Liver (tissue), 9 donors: Measurements from ENCODE around the gene FBXO38. TPM values are rescaled to one million over a fixed set of nuclear protein-coding genes. Genes with fewer than 3 reads are reported as not detected.
A peak's percentile ranks its signal among the peaks of the same experiment; 100 is the strongest.

Experiments
- DNase-seq: peaks from one replicate; pipeline ENCODE4 v3.0.0-alpha.2; 2017; ENCODE audit warnings: low spot score
- H3K27ac ChIP-seq, 2 donors: one replicate each; pipeline ENCODE4 v1.7.0; 2013; ENCODE audit warnings: inconsistent platforms in 2 of 2, low read length in 2 of 2, control low read depth in 1 of 2, low read depth in 1 of 2, mild to moderate bottlenecking in 1 of 2
- H3K27me3 ChIP-seq, 4 donors: one replicate each; pipeline versions ENCODE4 v1.6.1 to v1.7.0; 2013; ENCODE audit warnings: low read length in 3 of 4, inconsistent platforms in 1 of 4, mild to moderate bottlenecking in 1 of 4, moderate library complexity in 1 of 4; ENCODE audit not compliant: control insufficient read depth in 4 of 4, insufficient read depth in 4 of 4
- H3K36me3 ChIP-seq, 4 donors: one replicate each; pipeline versions ENCODE4 v1.6.1 to v1.7.0; 2013; ENCODE audit warnings: low read length in 3 of 4, mild to moderate bottlenecking in 3 of 4, low read depth in 1 of 4, moderate library complexity in 1 of 4; ENCODE audit not compliant: control insufficient read depth in 4 of 4, insufficient read depth in 3 of 4
- H3K4me1 ChIP-seq, 4 donors: one replicate each; pipeline versions ENCODE4 v1.6.1 to v1.7.0; 2013; ENCODE audit warnings: low read length in 3 of 4, mild to moderate bottlenecking in 3 of 4, moderate library complexity in 1 of 4; ENCODE audit not compliant: control insufficient read depth in 4 of 4, insufficient read depth in 4 of 4
- H3K4me3 ChIP-seq, 3 donors: one replicate each; pipeline versions ENCODE4 v1.6.1 to v1.7.0; 2013; ENCODE audit warnings: low read length in 3 of 3, control low read depth in 1 of 3, low read depth in 1 of 3, mild to moderate bottlenecking in 1 of 3
- H3K9ac ChIP-seq, 2 donors: one replicate each; pipeline ENCODE4 v1.7.0; 2013; ENCODE audit warnings: low read length in 2 of 2, mild to moderate bottlenecking in 2 of 2, moderate library complexity in 2 of 2, control low read depth in 1 of 2, low read depth in 1 of 2
- H3K9me3 ChIP-seq, 4 donors: one replicate each; pipeline versions ENCODE4 v1.6.1 to v1.7.0; 2013; ENCODE audit warnings: low read length in 3 of 4; ENCODE audit not compliant: control insufficient read depth in 4 of 4
- ATF3 ChIP-seq: IDR thresholded peaks from 2 replicates; pipeline ENCODE4 v1.6.1; 2016; ENCODE audit warnings: antibody characterized with exemption
- CTCF ChIP-seq: fragments of 150-350 bp; IDR thresholded peaks from 2 replicates; pipeline ENCODE4 v1.5.1; 2017; ENCODE audit warnings: improper control_type of control experiment, low read depth, low read length; ENCODE audit not compliant: missing input control
- FOXA1 ChIP-seq: IDR thresholded peaks from 2 replicates; pipeline ENCODE4 v1.6.1; 2016; ENCODE audit warnings: antibody characterized with exemption
- FOXA2 ChIP-seq: IDR thresholded peaks from 2 replicates; pipeline ENCODE4 v1.6.1; 2016; ENCODE audit warnings: antibody characterized with exemption
- GABPA ChIP-seq, 2 donors: IDR thresholded peaks in 1 of 2; conservative IDR thresholded peaks in 1 of 2; 2 replicates each; pipeline ENCODE4 v1.6.1; 2016; ENCODE audit warnings: antibody characterized with exemption in 2 of 2, mild to moderate bottlenecking in 1 of 2, moderate library complexity in 1 of 2
- HNF4A ChIP-seq, 2 donors: conservative IDR thresholded peaks; 2 replicates each; pipeline ENCODE4 v1.6.1; 2016; ENCODE audit warnings: antibody characterized with exemption in 2 of 2, mild to moderate bottlenecking in 2 of 2
- HNF4G ChIP-seq: IDR thresholded peaks from 2 replicates; pipeline ENCODE4 v1.6.1; 2016; ENCODE audit warnings: antibody characterized with exemption
- JUND ChIP-seq, 2 donors: IDR thresholded peaks; 2 replicates each; pipeline ENCODE4 v1.6.1; 2016; ENCODE audit warnings: antibody characterized with exemption in 2 of 2
- RAD21 ChIP-seq, 2 donors: IDR thresholded peaks; 2 replicates each; pipeline ENCODE4 v1.6.1; 2016; ENCODE audit warnings: antibody characterized with exemption in 2 of 2, mild to moderate bottlenecking in 2 of 2
- REST ChIP-seq: IDR thresholded peaks from 2 replicates; pipeline ENCODE4 v1.6.1; 2016; ENCODE audit warnings: antibody characterized with exemption, mild to moderate bottlenecking
- RXRA ChIP-seq, 2 donors: IDR thresholded peaks; 2 replicates each; pipeline ENCODE4 v1.6.1; 2017 to 2018; ENCODE audit warnings: antibody characterized with exemption in 2 of 2, mild to moderate bottlenecking in 1 of 2
- TAF1 ChIP-seq: conservative IDR thresholded peaks from 2 replicates; pipeline ENCODE4 v1.6.1; 2016; ENCODE audit warnings: antibody characterized with exemption, mild to moderate bottlenecking
- WGBS: extraction: QIAGEN DNeasy Blood & Tissue Kit; methylation state at CpG from one replicate; pipeline ENCODE4 v1.1.7; 2013; 5-methylcytosine and 5-hydroxymethylcytosine counted together
- polyA plus RNA-seq, 2 donors: library from polyadenylated mRNA; stranded (reverse) in 1 of 2; unstranded in 1 of 2; fragments of 200-250 nt in 1 of 2; fragments of >200 nt in 1 of 2; fragmentation: Nextera tagmentation in 1 of 2; extraction: Ambion mirVana in 1 of 2; gene quantifications; one replicate each; pipeline versions ENCODE4 v1.2.1 to v1.2.3, GENCODE V29; 2013 to 2015
- total RNA-seq, 2 donors: library from RNA; depleted of rRNA; stranded (reverse); fragments of >200 nt; gene quantifications; one replicate each; pipeline ENCODE4 v1.2.3, GENCODE V29; 2014
- donor health status: healthy.
- donor health status: healthy.
- donor health status: healthy.
- donor health status: healthy.
- donor health status: healthy.

FBXO38 gene
- total and polyA plus RNA-seq, 4 donors = 8.2 to 40.9 (median 25.3) TPM

- H3K36me3 ChIP-seq = peaks cover 0 to 2% (median 0%) of the 10 kb centered on the region in 4 donors
- H3K9me3 ChIP-seq = no peaks in the 10 kb centered on the region
- H3K4me3 ChIP-seq = no peak overlapping the region
- H3K27me3 ChIP-seq = no peaks in the 10 kb centered on the region
- no peaks in the 10 kb centered on the region for H3K4me1 ChIP-seq
- TF ChIP-seq REST = no peak
- TF ChIP-seq TAF1 = no peak
- TF ChIP-seq FOXA1 = no peak
- no peak for TF ChIP-seq GABPA (IDR thresholded peaks at IDR 0.05 in 1 of 2, conservative IDR thresholded peaks at IDR 0.05 in 1 of 2)
- no peak for TF ChIP-seq FOXA2
- WGBS = 66% methylated on average over 2 of the region's 2 CpGs
- no peak overlapping the region for H3K9ac ChIP-seq
- H3K27ac ChIP-seq = no peak overlapping the region
- DNase-seq = no peak
Observed at GRCh38 chr5:148372166-148372725, 11.5 kb upstream of the FBXO38 start.

GRCh38 chr5:148372893-148373292 lies 10.9 kb upstream of the FBXO38 start:
- Histone ChIP-seq H3K27ac (no peak overlapping the region), H3K27me3 (no peaks in the 10 kb centered on the region), H3K4me3 (no peak overlapping the region), H3K9ac (no peak overlapping the region), H3K9me3 (no peaks in the 10 kb centered on the region), H3K4me1 (no peaks in the 10 kb centered on the region), H3K36me3 (peaks cover 0 to 5% (median 0%) of the 10 kb centered on the region in 4 donors)
- DNase-seq = no peak
- TF ChIP-seq JUND (IDR thresholded peaks at IDR 0.05) (no peak), RXRA (IDR thresholded peaks at IDR 0.05) (no peak), CTCF (no peak), HNF4G (no peak), HNF4A (conservative IDR thresholded peaks at IDR 0.05) (no peak)

GRCh38 chr5:148374690-148375360 lies 8.9 kb upstream of the FBXO38 start:
- WGBS = 65% methylated on average over 3 of the region's 3 CpGs
- peaks cover 0 to 5% (median 0%) of the 10 kb centered on the region in 4 donors for H3K36me3 ChIP-seq
- no peaks in the 10 kb centered on the region for H3K9me3 ChIP-seq
- TF ChIP-seq RXRA (IDR thresholded peaks at IDR 0.05) = peak; percentile 41 to 61
- TF ChIP-seq GABPA (IDR thresholded peaks at IDR 0.05 in 1 of 2, conservative IDR thresholded peaks at IDR 0.05 in 1 of 2) = no peak
- peak; percentile 81 for TF ChIP-seq CTCF
- TF ChIP-seq HNF4G = peak; percentile 43
- TF ChIP-seq FOXA2 = no peak
- no peak for TF ChIP-seq ATF3
- TF ChIP-seq RAD21 (IDR thresholded peaks at IDR 0.05) = peak; percentile 97
- peak; percentile 55 to 73 for TF ChIP-seq HNF4A (conservative IDR thresholded peaks at IDR 0.05)
- H3K4me3 ChIP-seq = no peak overlapping the region
- no peaks in the 10 kb centered on the region for H3K27me3 ChIP-seq
- H3K27ac ChIP-seq = no peak overlapping the region
- no peaks in the 10 kb centered on the region for H3K4me1 ChIP-seq
- no peak for DNase-seq
- H3K9ac ChIP-seq = no peak overlapping the region
